ENCODE measurements around the gene CELA3B.

DNA sequence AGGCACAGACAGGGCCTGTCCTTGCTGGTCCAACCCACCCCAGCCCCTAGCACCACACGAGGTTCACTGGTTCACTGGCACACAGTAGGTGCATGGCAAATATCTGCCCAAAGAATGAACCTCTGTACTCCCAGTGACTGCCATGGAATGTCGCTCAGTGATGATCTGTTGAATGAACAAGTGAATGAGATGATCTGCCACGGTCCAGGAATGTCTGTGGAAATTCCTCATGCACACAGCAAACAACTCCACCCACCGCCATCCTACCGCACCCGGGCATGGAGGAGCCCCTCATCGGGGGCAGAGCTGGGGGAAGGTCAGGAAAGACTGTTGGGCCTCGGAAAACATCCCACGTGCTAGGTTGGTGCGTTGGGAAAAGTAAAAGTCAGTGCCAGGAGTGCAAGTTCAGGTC lies 41.4 kb upstream of the CELA3B start:
- TF ChIP-seq, protein P1, sequence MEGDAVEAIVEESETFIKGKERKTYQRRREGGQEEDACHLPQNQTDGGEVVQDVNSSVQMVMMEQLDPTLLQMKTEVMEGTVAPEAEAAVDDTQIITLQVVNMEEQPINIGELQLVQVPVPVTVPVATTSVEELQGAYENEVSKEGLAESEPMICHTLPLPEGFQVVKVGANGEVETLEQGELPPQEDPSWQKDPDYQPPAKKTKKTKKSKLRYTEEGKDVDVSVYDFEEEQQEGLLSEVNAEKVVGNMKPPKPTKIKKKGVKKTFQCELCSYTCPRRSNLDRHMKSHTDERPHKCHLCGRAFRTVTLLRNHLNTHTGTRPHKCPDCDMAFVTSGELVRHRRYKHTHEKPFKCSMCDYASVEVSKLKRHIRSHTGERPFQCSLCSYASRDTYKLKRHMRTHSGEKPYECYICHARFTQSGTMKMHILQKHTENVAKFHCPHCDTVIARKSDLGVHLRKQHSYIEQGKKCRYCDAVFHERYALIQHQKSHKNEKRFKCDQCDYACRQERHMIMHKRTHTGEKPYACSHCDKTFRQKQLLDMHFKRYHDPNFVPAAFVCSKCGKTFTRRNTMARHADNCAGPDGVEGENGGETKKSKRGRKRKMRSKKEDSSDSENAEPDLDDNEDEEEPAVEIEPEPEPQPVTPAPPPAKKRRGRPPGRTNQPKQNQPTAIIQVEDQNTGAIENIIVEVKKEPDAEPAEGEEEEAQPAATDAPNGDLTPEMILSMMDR (IDR thresholded peaks at IDR 0.05): no peak
- no peak for TF ChIP-seq POLR2A (IDR thresholded peaks at IDR 0.05)

Measured in thyroid gland (tissue), 4 donors.